Measurements from ENCODE around the gene BPIFB4. TPM values are rescaled to one million over a fixed set of nuclear protein-coding genes. Genes with fewer than 3 reads are reported as not detected.
A peak's percentile ranks its signal among the peaks of the same experiment; 100 is the strongest.

Gene BPIFB4
- total RNA-seq, 1 experiment from 2014 or later: not detected

DNA sequence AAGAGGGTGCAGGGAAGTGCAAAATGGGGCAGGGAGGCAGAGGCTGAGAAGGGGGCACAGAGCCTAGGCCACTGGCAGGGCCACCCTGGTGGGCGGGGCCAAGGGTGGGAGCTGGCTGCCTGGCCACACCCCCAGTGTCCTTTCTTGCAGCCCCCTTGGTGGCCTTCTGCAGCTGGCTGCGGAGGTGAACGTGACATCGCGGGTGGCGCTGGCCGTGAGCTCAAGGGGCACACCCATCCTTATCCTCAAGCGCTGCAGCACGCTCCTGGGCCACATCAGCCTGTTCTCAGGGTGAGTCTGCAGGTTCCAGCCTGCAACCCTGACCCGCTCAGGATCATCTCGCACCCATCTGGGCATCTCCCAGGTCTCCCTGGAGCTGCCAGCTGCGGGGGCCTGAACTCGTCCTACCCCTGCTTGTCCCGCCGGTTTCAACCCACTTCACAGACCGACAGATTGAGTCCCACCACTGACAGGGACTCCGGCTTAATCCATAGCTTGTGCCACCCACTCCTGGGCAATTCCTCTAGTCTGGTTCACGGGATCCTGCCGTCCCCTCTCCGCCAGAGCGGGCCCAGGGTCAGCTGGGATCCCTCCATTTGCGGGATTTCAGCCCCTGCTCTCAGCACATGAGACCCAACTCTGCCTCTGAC is 19.6 kb upstream of the BPIFB4 start:
- no peak for DNase-seq (ENCODE audit: extremely low read depth, low read depth)

DNA sequence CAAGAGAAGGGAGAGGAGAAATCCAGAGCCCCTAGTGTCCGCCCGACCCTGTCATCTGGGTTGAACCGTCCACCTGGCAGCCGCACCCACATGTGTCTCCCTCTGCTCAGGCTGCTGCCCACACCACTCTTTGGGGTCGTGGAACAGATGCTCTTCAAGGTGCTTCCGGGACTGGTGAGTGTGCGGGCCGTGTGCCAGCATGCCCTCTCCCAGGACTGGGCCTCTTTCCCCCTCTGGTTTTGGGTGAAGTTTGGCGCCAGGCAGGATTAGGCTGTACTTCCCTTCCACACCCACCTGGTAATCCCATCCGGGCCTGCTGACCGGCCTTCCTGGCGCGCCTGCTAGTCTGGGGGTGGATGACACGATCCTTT is 17.8 kb upstream of the BPIFB4 start:
- DNase-seq (ENCODE audit: extremely low read depth, low read depth): no peak

DNA sequence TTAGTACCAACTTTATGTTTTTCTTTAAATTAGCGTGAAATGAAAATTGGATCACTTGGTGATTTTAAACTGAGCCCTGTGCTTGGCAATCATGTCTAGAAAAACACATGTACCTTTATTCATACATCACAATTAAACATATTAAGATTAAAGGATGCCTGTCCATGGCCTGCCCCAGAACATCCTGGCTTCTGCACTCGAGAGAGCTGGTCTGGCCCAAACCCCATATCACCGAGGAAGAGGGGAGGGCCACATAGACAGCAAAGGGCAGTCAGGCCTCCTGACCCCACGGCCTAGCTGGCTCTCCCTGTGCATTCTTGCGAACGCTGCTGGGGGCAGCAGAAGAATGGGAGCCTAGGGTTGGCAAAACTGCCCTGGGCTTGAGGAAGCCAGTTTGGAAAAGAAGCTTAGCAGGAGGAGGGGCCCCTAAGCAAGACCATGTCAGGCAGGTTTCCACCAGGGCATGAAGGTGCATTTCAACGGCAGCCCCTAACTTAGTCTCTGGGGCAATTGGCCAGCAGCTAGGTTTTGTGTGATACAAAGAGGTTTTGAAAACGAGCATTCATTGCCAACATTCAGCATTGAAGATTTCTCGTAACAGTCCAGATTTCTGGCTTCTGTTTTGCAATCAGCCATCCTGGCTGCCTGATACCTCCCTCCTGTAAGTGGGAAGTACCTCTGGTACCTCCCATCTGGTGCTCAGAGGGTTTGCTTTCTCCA is 17.2 kb upstream of the BPIFB4 start:
- no peak for DNase-seq (ENCODE audit: extremely low read depth, low read depth)

DNA sequence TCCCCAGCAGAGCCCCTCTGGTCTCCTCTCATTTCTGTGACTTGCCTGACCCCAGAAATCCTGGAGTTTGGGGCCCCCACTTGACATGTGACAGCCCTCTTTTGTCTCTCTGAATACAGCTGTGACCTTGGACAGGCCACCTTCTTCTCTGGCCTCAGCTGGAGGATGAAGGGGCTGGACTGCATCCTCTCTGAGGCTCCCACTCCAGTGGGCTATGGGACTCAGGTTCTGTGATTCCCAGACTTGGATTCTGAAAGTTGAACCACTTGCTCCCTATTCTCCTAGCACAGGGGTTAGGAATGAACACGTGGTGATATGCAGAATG is 16.7 kb upstream of the BPIFB4 start:
- no peak for DNase-seq (ENCODE audit: extremely low read depth, low read depth)

DNA sequence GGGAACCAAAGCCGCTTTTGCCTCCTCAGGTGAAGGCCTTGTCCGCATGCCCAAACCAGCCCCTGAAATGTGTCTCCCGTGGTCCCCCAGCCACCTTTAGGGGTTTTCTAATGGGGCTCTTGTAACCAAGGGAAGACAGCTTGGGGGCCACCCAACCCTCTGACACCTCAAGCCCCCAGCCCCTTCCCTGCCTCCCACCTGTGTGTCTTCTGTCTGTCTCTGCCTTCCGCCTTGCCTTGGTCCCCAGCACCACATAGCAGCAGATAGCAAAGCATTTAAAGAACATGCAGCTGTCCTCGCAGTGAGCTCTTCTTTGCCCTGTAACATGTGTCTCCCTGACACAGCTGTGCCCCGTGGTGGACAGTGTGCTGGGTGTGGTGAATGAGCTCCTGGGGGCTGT is 16.2 kb upstream of the BPIFB4 start:
- no peak for DNase-seq (ENCODE audit: extremely low read depth, low read depth)

DNA sequence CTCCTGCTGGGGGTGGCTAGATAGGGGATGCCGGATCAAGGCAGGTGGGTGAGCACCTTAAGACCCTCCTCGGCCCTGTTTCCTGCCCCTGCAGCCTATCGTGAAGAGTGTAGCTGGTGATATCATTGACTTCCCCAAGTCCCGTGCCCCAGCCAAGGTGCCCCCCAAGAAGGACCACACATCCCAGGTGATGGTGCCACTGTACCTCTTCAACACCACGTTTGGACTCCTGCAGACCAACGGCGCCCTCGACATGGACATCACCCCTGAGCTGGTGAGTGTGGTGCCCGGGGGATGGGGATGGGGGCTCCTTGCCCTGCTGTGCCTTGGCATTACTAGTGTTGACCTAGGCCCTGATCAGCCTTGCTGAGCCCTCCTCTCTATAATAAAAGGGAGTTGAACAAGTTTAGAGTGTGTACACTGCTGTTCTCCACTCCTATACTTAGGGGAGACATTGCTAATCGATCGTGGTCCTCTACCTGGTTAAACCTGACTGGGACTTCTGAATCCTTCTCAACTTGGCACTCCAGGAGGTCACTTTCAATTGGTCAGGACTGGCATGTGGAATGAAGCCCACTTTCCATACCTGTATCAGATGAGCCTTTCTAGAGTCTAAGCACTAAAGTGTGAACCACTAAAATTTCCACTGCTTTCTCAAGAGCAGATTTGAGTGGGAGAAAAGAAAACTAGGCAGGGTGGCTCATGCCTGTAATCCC is 14.7 kb upstream of the BPIFB4 start:
- DNase-seq (ENCODE audit: extremely low read depth, low read depth): no peak

DNA sequence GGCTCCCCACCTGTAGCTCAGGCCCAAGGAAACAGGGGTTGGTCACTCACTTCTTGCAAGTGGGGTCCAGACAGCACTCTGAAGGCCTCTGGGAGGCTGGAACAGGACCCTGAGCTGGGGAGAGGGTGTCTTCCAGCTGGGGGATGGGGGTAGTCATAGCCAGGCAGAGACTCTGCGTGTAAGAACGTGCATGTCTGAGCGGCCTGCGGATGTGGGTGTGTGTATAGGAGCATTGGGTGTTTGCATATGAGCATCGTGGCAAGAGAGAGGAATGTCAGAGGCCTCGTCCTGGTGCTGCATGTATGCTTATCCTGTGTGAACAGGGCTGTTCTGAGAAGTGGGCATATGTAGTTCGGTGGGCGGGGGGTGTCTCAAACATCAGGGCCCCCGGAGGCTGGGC is 13.7 kb upstream of the BPIFB4 start:
- DNase-seq (ENCODE audit: extremely low read depth, low read depth): no peak

DNA sequence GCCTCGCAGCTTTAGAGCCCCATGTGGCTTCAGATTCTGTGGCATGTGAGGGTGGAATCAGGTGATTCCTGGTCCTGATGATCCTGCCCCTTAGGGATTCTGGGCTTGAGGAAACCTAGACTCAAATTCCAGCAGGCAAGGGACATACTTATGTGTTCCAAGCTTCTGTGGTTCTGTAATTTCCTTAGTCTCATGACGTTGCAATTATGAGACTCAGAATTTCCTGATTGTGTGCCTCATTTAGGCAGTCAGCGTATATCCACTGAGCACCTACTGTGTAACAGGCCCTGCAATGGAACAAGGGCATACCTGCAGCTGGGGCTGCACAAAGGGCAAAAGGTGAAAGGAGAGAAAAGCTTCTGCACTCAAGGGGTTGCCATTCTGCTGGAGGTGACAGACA is 11.6 kb upstream of the BPIFB4 start:
- no peak for DNase-seq (ENCODE audit: extremely low read depth, low read depth)

DNA sequence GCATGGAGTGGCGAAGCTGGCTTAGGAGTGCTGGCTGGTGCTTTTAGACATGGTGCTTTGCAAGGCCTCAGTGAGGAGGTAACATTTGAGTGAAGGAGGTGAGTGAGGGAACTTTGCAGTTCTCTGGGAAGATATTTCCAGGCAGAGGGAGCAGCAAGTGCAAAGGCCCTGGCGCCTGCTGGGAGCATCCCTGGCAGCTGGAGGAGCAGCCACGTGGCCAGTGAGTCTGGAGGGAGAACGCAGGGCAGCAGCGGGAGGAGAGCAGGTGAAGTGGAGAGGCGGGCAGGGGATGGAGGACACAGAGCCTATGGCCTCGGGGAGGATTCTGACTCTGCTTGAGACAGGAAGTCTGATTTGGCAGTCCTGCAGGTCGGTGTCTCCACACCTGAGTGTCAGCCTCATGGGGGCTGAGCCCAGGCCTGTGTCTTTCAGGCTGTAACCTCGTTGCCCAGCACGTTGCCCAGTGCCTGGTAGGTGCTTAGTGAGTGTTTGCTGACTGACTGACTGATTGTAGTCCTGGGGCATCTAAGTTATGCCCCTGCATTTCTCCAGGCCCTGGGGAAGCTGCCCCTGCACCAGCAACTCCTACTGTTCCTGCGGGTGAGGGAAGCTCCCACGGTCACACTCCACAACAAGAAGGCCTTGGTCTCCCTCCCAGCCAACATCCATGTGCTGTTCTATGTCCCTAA is 11.0 kb upstream of the BPIFB4 start:
- DNase-seq (ENCODE audit: extremely low read depth, low read depth): no peak

DNA sequence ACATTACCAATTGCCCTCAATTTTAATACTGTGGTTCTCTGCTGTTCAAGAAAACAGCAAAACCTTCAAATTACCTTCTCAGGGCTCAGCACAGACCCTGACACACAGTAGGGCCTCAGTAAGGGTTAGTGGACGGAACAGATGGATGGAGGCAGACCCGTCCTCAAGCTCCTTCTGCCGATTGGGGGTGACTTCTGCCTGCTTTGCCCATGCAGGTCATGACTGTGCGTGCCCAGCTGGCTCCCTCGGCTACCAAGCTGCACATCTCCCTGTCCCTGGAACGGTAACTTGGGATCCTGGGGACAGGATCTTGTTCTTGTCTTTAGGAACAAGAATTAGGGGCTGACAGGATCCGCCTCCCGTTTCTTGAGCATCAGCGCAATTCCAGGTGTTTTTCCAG is 9.8 kb upstream of the BPIFB4 start:
- no peak for DNase-seq (ENCODE audit: extremely low read depth, low read depth)

DNA sequence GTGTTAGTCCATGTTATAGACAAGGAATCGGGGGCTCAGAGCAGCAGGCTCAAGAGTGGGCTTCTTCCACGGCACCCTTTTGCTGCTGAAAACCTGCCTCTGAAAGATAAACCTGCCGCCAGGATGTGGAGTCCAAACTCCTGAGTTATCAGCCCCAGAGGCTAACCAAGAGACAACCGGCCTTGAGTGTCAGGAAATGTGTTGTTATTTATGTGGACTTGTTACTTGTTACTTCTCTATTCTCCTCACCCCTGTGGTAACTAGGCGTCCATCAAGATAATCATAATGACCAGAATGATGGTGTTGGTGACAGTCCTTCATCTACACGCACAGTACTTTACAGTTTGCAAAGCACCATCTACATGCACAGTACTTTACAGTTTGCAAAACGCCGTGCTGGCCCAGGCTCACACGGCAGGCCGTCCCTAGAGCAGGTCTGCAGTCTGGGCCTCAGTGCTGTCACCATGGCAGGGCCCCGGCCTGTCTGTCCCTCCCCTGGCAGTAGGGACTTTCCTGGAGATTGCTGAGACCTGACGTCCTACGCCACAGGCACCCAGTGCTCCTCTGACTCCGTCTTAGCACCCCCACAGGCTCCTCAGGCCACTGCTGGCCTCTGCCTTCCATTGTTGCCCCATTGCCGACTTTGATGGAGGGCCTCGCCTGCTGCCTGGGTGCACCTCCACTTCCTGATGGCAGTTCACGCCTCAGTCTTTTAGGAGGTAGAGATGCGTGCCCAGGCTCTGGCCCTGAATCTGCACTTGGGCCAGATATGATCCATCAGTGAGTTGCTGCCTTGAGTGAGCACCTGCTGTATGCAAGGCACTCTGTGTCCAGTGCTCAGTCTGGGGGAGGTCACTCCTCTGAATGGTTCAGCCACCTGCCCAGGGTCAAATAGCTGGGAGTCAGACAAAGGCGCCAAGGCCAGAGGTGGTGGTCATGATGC is 9.1 kb upstream of the BPIFB4 start:
- no peak for DNase-seq (ENCODE audit: extremely low read depth, low read depth)

DNA sequence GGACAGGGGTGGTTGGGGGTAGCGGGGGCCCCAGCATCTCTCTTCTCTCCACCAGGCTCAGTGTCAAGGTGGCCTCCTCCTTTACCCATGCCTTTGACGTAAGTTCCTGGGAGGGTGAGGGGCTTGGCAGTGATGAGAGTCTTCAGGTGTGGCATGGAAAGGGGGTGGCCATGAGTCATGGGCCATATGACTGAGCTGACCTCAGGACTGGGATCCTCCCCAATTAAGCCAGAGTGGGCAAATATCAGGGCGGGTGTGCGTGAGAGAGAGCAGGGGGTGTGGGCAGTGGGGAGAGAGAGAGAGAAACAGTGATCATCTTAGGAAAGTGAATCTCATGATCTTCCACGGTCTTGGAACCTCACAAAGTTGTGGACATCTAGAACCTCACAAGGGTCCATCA is 8.2 kb upstream of the BPIFB4 start:
- no peak for DNase-seq (ENCODE audit: extremely low read depth, low read depth)

DNA sequence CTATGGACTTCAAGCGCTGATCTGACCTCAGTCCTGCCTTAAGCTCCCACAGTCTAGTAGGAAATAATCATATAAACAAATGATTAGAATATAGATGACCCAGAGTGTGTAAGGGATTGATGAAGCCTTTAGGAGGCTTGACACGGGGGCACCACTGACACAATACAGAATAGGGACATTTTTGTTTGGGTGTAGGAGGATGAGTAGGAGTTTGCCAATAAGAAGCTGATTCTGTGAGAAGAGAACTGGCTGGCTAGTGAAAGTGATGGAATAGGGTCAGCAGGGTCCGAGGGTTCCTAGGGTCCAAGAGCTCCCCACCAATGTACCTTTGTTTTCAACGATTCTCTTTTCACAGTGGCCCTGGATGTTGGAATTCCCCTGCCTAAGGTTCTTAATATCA is 7.1 kb upstream of the BPIFB4 start:
- no peak for DNase-seq (ENCODE audit: extremely low read depth, low read depth)

DNA sequence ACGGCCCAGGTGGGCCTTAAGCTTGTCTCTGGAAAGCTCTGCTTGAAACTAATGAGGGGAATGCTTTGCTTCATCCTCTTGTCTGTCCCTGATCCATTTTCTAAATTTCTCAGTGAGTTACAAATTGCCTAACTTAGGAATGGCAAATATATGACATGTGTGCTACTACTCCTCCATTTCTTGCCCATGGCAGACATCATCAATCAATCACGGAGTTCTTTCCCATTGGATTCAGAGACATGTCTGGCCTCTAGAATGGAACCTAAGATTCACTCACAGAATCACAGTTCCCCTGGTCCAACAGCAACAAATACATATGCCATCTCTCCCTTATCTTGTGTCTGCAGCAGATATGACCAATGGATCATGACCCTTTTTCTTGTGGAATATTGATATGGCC is 6.6 kb upstream of the BPIFB4 start:
- no peak for DNase-seq (ENCODE audit: extremely low read depth, low read depth)

DNA sequence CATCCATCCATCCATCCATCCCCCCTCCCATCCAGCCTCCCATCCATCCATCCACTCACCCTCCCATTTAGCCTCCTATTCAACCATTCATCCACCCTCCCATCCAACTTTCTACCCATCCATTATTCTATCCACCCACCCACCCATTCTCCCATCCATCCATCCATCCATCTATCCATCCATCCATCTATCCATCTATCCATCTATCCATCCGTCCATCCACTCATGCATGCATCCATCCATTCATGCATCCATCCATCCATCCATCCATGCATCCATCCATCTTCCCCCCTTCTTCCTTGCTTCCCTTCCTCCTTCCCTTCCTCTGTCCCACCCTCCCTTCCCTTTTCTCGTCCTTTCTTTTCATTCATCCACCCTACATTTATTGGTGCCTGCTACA is 4.8 kb upstream of the BPIFB4 start:
- no peak for DNase-seq (ENCODE audit: extremely low read depth, low read depth)

DNA sequence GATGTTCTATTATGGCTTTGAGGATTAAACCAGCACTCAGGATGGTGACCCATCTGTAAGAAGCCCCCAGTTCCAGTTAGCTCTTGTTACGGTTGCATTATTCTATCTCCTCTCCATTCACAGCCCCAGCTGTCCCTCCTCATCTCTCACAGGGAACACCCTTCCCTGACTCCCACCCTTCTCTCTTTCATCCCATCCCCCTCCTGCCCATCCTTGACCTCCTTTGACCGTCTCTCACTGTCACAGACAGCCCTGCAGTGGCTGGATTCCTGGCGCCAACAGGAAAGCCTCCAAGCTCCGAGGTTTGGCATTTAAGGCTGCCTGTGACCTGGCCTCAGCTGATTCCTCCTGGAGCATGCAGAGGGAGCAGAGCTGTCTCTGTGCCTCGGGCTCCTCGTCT is 4.2 kb upstream of the BPIFB4 start:
- no peak for DNase-seq (ENCODE audit: extremely low read depth, low read depth)

DNA sequence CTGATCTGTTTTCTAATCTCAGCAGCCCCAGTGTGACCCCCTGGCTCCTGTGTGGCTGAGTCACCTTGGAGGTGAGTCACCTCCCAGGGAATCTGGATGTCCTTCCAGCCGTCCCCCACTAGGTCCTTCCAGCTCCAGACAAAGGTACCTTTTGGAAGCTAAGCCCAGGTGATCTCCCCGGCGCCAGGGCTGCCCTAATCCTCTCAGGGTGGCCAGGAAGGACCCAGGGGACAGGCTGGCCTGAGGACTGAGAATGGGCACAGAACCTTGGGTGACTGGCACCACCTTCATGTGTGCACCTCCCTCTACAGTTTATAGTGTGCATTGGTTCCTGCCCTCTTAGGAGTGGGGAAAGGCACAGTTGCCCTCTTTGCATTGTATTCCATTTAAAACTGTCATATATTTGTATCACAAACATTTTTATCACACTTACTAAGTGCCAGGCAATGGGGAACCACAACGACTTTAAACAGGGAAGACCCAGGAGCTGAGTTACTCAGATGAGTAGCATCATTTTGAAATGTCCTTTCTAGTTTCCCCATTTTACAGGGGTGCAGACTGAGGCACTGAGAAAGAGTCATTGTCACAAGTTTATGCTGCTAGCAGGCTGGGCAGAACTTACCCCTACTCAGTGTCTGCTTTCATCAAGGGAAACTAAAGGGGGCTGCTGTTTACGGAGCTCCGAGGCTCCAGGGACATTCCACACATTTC is 2.6 kb upstream of the BPIFB4 start:
- DNase-seq (ENCODE audit: extremely low read depth, low read depth): peak; percentile 6

DNA sequence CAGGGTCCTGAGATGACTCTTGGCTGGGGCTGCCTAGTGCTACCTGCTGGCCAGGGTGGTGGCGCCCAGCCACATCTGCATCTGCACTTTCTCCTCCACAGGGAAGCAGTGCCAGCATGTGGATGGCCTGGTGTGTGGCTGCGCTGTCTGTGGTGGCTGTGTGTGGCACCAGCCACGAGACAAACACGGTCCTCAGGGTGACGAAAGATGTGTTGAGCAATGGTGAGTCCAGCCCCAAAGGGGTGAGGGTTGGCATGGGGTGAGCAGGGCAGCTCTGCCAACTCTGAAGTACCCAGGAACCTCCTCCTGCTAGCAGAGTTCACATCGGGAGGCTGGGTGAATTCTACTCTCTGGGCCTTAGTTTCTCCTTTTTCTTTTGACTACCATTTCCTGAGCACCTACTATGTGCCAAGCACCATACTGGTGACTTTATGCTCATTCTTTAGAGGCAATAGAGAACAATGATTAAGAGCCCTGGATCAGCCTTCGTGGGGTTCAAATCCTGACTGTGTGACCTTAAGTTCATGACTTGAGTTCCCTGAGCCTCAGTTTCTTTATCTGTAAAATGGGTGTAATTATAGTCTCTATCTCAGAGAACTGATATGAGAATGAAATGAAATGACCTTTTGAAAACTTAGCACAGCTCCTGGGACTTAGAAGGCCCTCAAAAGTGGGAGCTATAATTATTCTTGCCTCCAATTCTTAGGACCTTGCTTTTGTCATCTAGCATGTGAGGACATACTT is 2.1 kb downstream of the BPIFB4 start:
- DNase-seq (ENCODE audit: extremely low read depth, low read depth): no peak

DNA sequence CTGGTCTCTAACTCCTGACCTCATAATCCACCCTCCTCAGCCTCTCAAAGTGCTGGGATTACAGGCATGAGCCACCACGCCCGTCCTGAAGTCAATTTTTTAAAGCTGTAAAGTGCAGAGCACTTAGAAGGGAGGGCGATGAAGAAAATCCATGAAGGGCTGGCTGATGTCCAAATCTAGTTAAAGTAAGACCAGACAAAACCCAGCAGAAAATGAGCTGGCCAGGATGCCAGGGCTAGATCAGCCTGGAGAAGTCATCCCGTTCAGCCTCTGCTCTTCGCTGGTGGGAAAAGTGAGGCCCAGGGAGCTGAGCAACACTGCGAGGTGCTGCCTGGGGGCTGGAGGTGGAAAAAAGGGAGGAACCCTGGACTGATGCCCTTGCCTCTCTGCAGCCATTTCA is 3.1 kb downstream of the BPIFB4 start:
- DNase-seq (ENCODE audit: extremely low read depth, low read depth): no peak

Data from NCI-H460 (cell line).